Measurements from ENCODE around the gene SAFB2. TPM values are rescaled to one million over a fixed set of nuclear protein-coding genes. Genes with fewer than 3 reads are reported as not detected.

The SAFB2 gene
- total and polyA plus RNA-seq, 9 of the 15 experiments (the other 6 are each of a cell fraction or from before 2014, with no cell fraction given): 4.5 to 103 (median 47.3) TPM

DNA sequence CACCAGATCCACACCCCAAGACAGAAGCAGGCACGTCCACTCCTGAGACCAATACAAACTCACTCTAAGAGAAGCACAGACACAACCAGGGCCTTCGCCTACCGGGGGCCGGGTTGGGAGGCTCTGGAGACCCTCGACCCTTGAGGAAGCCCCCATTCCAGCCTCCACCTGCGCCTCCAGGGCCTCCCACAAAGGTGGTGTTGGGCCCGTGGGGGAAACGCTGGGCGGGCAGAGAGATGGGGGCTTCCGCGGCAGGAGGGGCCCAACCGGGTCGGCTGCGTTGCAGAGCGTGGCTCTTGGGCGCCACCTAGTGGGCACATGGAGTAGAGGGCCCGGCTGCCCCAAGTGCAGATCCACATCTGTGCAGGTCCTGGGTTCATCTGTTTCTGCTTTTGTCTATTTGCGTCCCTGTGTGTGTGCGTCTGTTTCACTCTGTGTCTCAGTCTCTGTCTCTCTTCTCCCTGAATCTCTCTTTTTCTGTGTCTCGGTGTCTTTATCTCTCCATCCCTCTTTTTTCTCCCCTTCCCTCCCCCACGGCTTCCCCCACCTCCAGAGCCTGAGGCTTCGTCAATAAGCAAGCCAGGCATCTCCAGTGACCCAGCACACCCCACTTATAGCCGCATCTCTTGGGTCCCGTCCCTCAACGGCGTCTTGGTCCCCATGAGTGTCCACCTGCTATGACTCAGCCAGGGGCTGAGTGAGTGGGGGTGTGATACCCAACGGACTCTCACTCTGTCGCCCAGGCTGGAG lies 44.3 kb downstream of the SAFB2 start (continued):
- TF ChIP-seq, protein P1, sequence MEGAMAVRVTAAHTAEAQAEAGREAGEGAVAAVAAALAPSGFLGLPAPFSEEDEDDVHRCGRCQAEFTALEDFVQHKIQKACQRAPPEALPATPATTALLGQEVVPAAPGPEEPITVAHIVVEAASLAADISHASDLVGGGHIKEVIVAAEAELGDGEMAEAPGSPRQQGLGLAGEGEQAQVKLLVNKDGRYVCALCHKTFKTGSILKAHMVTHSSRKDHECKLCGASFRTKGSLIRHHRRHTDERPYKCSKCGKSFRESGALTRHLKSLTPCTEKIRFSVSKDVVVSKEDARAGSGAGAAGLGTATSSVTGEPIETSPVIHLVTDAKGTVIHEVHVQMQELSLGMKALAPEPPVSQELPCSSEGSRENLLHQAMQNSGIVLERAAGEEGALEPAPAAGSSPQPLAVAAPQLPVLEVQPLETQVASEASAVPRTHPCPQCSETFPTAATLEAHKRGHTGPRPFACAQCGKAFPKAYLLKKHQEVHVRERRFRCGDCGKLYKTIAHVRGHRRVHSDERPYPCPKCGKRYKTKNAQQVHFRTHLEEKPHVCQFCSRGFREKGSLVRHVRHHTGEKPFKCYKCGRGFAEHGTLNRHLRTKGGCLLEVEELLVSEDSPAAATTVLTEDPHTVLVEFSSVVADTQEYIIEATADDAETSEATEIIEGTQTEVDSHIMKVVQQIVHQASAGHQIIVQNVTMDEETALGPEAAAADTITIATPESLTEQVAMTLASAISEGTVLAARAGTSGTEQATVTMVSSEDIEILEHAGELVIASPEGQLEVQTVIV (CRISPR knock-in tag; IDR thresholded peaks at IDR 0.05; ENCODE audit: borderline replicate concordance): no peak
- TF ChIP-seq, protein P2, sequence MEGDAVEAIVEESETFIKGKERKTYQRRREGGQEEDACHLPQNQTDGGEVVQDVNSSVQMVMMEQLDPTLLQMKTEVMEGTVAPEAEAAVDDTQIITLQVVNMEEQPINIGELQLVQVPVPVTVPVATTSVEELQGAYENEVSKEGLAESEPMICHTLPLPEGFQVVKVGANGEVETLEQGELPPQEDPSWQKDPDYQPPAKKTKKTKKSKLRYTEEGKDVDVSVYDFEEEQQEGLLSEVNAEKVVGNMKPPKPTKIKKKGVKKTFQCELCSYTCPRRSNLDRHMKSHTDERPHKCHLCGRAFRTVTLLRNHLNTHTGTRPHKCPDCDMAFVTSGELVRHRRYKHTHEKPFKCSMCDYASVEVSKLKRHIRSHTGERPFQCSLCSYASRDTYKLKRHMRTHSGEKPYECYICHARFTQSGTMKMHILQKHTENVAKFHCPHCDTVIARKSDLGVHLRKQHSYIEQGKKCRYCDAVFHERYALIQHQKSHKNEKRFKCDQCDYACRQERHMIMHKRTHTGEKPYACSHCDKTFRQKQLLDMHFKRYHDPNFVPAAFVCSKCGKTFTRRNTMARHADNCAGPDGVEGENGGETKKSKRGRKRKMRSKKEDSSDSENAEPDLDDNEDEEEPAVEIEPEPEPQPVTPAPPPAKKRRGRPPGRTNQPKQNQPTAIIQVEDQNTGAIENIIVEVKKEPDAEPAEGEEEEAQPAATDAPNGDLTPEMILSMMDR (IDR thresholded peaks at IDR 0.05 in 2 of 3, conservative IDR thresholded peaks at IDR 0.05 in 1 of 3; ENCODE audit: insufficient read depth in 2 of 3, low read depth in 1 of 3, low read length in 3 of 3): peak; percentile 89 to 92 (median 89)
- TF ChIP-seq, protein P3, sequence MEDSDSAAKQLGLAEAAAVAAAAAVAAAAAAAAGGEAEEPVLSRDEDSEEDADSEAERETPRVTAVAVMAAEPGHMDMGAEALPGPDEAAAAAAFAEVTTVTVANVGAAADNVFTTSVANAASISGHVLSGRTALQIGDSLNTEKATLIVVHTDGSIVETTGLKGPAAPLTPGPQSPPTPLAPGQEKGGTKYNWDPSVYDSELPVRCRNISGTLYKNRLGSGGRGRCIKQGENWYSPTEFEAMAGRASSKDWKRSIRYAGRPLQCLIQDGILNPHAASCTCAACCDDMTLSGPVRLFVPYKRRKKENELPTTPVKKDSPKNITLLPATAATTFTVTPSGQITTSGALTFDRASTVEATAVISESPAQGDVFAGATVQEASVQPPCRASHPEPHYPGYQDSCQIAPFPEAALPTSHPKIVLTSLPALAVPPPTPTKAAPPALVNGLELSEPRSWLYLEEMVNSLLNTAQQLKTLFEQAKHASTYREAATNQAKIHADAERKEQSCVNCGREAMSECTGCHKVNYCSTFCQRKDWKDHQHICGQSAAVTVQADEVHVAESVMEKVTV (CRISPR knock-in tag; IDR thresholded peaks at IDR 0.05): 0 out of 2 replicates have a peak, but pooled peaks have one; percentile 15
- TF ChIP-seq PHF21A (IDR thresholded peaks at IDR 0.05; ENCODE audit: borderline replicate concordance, low read depth): no peak
- no peak for TF ChIP-seq ZNF444 (CRISPR knock-in tag; IDR thresholded peaks at IDR 0.05)
- TF ChIP-seq NUFIP1 (IDR thresholded peaks at IDR 0.05; ENCODE audit: partially characterized antibody): no peak
- no peak for TF ChIP-seq ADNP (tag; IDR thresholded peaks at IDR 0.05)
- TF ChIP-seq, protein P4, sequence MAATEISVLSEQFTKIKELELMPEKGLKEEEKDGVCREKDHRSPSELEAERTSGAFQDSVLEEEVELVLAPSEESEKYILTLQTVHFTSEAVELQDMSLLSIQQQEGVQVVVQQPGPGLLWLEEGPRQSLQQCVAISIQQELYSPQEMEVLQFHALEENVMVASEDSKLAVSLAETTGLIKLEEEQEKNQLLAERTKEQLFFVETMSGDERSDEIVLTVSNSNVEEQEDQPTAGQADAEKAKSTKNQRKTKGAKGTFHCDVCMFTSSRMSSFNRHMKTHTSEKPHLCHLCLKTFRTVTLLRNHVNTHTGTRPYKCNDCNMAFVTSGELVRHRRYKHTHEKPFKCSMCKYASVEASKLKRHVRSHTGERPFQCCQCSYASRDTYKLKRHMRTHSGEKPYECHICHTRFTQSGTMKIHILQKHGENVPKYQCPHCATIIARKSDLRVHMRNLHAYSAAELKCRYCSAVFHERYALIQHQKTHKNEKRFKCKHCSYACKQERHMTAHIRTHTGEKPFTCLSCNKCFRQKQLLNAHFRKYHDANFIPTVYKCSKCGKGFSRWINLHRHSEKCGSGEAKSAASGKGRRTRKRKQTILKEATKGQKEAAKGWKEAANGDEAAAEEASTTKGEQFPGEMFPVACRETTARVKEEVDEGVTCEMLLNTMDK (IDR thresholded peaks at IDR 0.05; ENCODE audit: borderline replicate concordance, insufficient read depth, low read depth, low read length, poor library complexity, severe bottlenecking): peak; percentile 54
- TF ChIP-seq MTA2 (IDR thresholded peaks at IDR 0.05; ENCODE audit: low read depth): no peak

All from K562 (cell line).